Activated T-cell treated with anti-CD3 and anti-CD28 coated beads for 48 hours (primary cell): Measurements from ENCODE around the gene GRID1.
"Not testable (repeated sequence)": the region's sequence is repeated elsewhere in the genome, so short reads cannot be mapped to it uniquely, and the experiment has no call there.

Source experiments
- DNase-seq: peaks from one replicate; pipeline ENCODE4 v3.0.0-alpha.2; 2020; ENCODE audit warnings: low read depth

Gene GRID1

GRCh38 chr10:86033581-86033980 is 333.0 kb downstream of the GRID1 start:
- DNase-seq: no peak

GRCh38 chr10:86032087-86032486 is 334.5 kb downstream of the GRID1 start:
- DNase-seq: not testable (repeated sequence)

DNA sequence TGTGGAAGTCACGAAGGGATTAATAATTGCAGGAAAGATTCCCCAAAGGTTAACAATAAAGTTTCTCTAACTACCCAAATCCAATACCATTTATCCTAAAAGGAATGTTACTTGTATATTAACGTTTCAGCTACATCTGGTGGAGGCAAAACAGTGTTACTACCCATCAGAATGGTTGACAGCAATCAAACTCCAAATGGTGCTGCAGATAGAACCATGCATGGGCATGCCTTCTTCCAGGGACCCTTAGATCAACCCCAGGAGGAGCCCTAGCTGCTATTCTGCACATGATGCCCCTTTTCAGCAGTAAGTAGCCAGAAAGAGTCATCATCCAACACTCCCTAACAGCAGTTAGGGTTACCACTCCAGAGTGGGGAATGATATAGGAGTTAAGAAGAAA is 336.3 kb downstream of the GRID1 start:
- DNase-seq: no peak

GRCh38 chr10:86027346-86027745 is 339.2 kb downstream of the GRID1 start:
- DNase-seq: no peak

GRCh38 chr10:86025509-86025908 is 341.1 kb downstream of the GRID1 start:
- no peak for DNase-seq

- DNase-seq: no peak
Observed at GRCh38 chr10:86024281-86025041, 342.1 kb downstream of the GRID1 start.

GRCh38 chr10:86023931-86024280 is 342.7 kb downstream of the GRID1 start:
- no peak for DNase-seq

DNA sequence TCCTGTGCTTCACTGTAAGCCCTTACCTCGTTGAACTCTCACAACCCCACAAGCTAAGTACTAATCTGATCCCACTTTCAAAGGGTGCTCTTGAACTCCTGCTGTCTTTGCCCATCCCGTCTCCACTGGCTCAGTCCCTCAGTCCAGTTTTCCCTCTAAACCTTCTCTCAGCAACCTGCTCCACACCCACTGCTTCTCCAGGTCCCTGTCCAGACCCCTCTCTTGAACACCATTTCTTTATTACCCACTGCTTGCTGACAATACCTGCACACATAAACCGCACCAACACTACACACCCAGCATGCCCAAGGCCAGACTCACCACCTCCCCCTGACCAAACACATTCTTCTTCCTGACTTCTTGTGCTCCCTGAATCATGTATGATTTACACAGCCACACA is 343.3 kb downstream of the GRID1 start:
- DNase-seq: no peak

DNA sequence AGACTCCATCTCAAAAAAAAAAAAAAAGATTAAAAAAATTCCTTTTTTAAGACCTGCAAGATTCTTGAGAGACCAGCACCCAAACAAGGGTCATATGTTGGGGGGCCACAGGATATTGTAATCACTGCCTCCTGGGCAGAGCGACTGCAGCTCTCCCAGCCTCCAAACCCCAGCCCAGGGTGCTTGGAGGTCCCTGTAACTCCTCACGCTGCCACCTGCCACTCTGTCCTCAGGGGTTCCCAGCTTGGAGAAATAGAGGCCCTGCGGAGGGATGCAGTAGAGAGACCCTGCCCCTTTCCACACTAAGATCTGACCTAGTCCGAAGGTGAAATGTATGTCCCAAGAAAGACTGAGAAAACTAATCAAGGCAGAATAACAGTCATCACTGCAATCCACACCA is 343.7 kb downstream of the GRID1 start:
- no peak for DNase-seq

GRCh38 chr10:86020134-86020533 is 346.5 kb downstream of the GRID1 start:
- DNase-seq: no peak

DNA sequence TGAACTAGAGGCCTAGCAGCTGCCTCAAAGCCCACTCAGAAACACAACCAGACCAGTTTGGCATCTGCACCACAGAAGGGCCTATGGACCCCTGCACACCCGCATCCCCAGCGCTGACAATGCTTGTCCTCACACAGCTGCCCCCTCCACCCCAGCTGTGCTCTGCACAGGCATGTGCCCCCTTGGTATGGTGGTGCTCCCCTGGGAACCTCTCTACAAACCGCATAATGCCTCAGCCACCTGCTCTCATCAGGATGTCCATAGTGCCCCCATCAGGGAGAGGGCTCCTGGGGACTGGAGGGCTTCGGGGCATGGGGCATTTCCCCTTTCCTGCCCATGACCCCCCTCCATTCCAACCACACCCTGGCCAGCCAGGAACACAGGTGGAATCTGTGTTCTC is 347.5 kb downstream of the GRID1 start:
- DNase-seq: no peak

DNA sequence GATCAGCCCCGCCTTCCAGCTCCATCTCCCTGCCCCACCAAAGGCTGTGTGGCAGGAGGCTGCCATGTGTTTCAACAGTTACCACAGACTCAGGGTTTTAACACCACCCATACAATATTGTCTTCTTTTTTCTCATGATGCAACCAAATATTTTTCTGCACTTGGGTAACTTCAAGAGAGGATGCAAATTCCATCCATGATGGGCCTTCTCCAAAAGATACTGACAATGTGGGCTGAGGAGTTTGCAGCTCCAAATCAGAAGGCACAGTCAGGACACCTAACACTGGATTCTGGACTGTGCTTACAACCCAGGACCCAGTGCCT is 347.9 kb downstream of the GRID1 start:
- no peak for DNase-seq

GRCh38 chr10:86017841-86018734 is 348.5 kb downstream of the GRID1 start:
- DNase-seq: no peak

GRCh38 chr10:86013568-86013967 is 353.0 kb downstream of the GRID1 start:
- DNase-seq: no peak

- DNase-seq: no peak
Observed at GRCh38 chr10:86007171-86007570, 359.4 kb downstream of the GRID1 start.

- DNase-seq: no peak
Observed at GRCh38 chr10:86004337-86004736, 362.3 kb downstream of the GRID1 start.

GRCh38 chr10:86003201-86003621 is 363.4 kb downstream of the GRID1 start:
- DNase-seq: no peak

DNA sequence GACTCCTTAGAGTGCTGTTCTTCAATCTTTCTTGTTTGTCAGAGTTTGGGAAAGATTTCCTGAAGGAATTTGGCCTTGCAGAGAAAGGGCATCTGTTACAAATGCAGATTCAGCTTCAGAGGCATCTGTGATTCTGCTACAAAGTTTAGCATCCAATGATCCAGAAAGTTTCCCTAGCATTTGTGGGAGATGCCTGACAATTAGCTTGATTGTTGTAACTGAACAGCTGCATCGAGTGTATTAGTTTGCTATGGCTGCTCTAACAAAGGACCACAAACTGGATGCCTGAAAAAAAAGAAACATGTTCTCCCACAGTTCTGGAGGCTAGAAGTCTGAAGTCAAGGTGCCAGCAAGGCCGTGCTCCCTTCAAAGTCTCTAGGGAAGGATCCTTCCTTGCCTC is 365.1 kb downstream of the GRID1 start:
- no peak for DNase-seq

GRCh38 chr10:85997544-85997943 is 369.1 kb downstream of the GRID1 start:
- DNase-seq: no peak

- peak; percentile 4 for DNase-seq
Observed at GRCh38 chr10:85995791-85996190, 370.8 kb downstream of the GRID1 start.

DNA sequence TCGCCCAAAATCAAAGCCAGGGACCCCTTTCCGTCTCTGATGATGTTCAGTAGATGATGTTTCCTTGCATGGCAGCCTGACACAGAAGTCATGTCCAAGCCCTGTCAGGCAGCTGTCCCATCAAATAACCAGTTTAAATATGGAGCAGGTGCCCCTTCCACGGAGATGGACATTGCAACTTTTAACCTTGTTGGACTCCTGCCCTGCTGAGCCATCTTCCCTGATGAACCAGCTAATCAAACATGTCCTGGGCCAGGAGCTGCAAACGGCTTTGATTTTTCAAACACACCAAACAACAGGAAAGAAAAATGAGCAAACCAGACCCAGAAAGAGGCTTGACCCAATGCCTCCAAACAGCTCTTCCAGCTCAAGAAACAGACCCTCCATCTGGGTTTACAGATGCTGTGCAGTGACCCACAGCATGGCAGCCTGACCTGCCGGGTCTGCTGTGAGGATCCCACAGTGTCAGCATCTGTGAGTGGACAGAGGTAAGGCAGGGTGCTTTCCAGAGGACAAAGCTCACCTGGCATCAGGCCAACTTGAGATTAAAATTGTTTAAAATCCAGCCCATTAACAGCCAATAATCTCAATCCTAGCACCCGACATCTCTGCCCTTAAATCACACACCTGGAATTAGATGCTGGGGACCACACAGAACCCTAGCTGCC is 372.6 kb downstream of the GRID1 start:
- no peak for DNase-seq

DNA sequence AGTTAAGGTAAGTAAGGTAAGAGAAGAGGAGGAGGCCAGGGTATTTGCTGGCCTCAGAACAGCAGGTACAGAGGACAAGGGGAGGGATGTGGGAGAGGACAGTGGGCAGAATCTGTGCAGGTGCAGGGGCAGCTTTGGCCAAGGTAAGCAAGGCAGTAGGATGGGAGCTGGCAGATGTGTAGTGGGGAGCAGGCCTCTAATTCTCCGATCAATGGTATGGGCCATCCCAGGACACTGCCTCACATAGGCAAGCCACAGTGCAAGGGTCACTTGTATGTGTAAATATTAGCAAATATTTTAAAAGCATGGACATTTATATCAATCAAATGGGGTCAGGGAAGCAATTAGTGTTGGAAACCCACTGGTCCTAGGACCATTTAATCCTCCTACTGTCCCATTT is 373.5 kb downstream of the GRID1 start:
- DNase-seq: no peak

DNA sequence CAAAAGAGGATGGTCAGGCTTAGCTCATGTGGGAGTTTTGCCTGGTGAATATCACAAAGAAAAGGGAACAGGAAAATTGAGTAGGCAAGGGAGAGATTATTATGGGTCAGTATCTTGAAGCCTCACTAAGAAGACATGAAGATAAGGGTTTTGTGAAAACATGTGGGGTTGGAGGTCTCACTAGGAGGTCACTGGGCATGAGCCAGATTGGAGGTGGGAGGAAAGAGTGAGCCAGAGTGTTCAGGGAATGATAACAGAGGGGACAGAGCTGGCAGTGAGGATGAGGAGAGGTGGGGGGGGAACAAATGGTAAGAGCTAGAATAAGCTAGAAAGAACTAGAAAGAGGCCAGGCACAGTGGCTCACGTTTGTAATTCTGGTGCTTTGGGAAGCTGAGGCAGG is 374.3 kb downstream of the GRID1 start:
- no peak for DNase-seq
